Measurements from ENCODE around the gene CBARP. TPM values are rescaled to one million over a fixed set of nuclear protein-coding genes. Genes with fewer than 3 reads are reported as not detected.

CBARP gene
- total and polyA plus RNA-seq, 9 of the 15 experiments (the other 6 are each of a cell fraction or from before 2014, with no cell fraction given) = 0.03 to 8.9 (median 1.2) TPM; not detected in 1

GRCh38 chr19:1274852-1275259 is 37.1 kb upstream of the CBARP start (continued):
- no peak for TF ChIP-seq NFE2L1 (tag; IDR thresholded peaks at IDR 0.05; ENCODE audit: borderline replicate concordance, low read depth)
- TF ChIP-seq ZNF140 (CRISPR knock-in tag; IDR thresholded peaks at IDR 0.05) = no peak
- TF ChIP-seq RBM22 (IDR thresholded peaks at IDR 0.05; ENCODE audit: low read depth, low read length, poor library complexity, severe bottlenecking) = no peak
- TF ChIP-seq ZNF586 (CRISPR knock-in tag; conservative IDR thresholded peaks at IDR 0.05) = 0 out of 2 replicates have a peak, but pooled peaks have one; percentile 3
- TF ChIP-seq ZNF224 (CRISPR knock-in tag; IDR thresholded peaks at IDR 0.05) = no peak
- TF ChIP-seq MEF2D (tag; conservative IDR thresholded peaks at IDR 0.05; ENCODE audit: low read depth) = no peak
- no peak for TF ChIP-seq MAFK (IDR thresholded peaks at IDR 0.05; ENCODE audit: low read length)
- no peak for TF ChIP-seq ZNF589 (CRISPR knock-in tag; IDR thresholded peaks at IDR 0.05; ENCODE audit: low read depth)
- TF ChIP-seq POU5F1 (IDR thresholded peaks at IDR 0.05; ENCODE audit: borderline replicate concordance, low read depth, low read length, partially characterized antibody) = no peak
- TF ChIP-seq SMAD3 (CRISPR knock-in tag; conservative IDR thresholded peaks at IDR 0.05) = no peak; the same call in 1 of the 2 replicates
- TF ChIP-seq EGR1 (conservative IDR thresholded peaks at IDR 0.05) = 0 out of 2 replicates have a peak, but pooled peaks have one; percentile 4
- no peak for TF ChIP-seq ARNT (IDR thresholded peaks at IDR 0.05)
- no peak for TF ChIP-seq PURB (CRISPR knock-in tag; IDR thresholded peaks at IDR 0.05; ENCODE audit: low read depth)
- TF ChIP-seq SIN3A (IDR thresholded peaks at IDR 0.05; ENCODE audit: borderline replicate concordance in 2 of 2, control insufficient read depth in 1 of 2, low read depth in 2 of 2, low read length in 2 of 2) = no peak
- no peak for TF ChIP-seq TFE3 (CRISPR knock-in tag; IDR thresholded peaks at IDR 0.05)
- TF ChIP-seq MCM2 (IDR thresholded peaks at IDR 0.05; ENCODE audit: low read depth) = no peak
- TF ChIP-seq CREM (IDR thresholded peaks at IDR 0.05; ENCODE audit: low read depth) = no peak
- TF ChIP-seq ARID1B (IDR thresholded peaks at IDR 0.05) = peak; percentile 45; the same call in 1 of the 2 replicates
- no peak for TF ChIP-seq GATAD2B (IDR thresholded peaks at IDR 0.05; ENCODE audit: borderline replicate concordance)
- TF ChIP-seq BRD9 (IDR thresholded peaks at IDR 0.05; ENCODE audit: low read depth, partially characterized antibody) = no peak
- 0 out of 2 replicates have a peak, but pooled peaks have one; percentile 66 for TF ChIP-seq ZNF232 (CRISPR knock-in tag; IDR thresholded peaks at IDR 0.05)
- TF ChIP-seq PPARD (CRISPR knock-in tag; IDR thresholded peaks at IDR 0.05) = no peak
- no peak for TF ChIP-seq DMBX1 (CRISPR knock-in tag; IDR thresholded peaks at IDR 0.05; ENCODE audit: borderline replicate concordance)
- no peak for TF ChIP-seq DLX4 (CRISPR knock-in tag; IDR thresholded peaks at IDR 0.05)
- no peak; the same call in 1 of the 2 replicates for TF ChIP-seq ILF3 (IDR thresholded peaks at IDR 0.05; ENCODE audit: borderline replicate concordance)
- no peak for TF ChIP-seq ID3 (CRISPR knock-in tag; IDR thresholded peaks at IDR 0.05)
- peak; percentile 39; the same call in 1 of the 2 replicates for TF ChIP-seq ID3 (tag; IDR thresholded peaks at IDR 0.05)

All from K562 (cell line).